Duodenal mucosa (tissue), 2 donors: ENCODE results near the gene GRN.
"Not testable (repeated sequence)": the region's sequence is repeated elsewhere in the genome, so short reads cannot be mapped to it uniquely, and the experiment has no call there.

Source experiments
- H3K27ac ChIP-seq: one replicate; pipeline ENCODE4 v1.7.0; 2013; ENCODE audit warnings: low read depth, low read length
- H3K27me3 ChIP-seq, 2 donors: one replicate each; pipeline ENCODE4 v1.7.0; 2013; ENCODE audit warnings: low read length in 2 of 2, control low read depth in 1 of 2; ENCODE audit not compliant: insufficient read depth in 2 of 2, control insufficient read depth in 1 of 2
- H3K36me3 ChIP-seq, 2 donors: one replicate each; pipeline ENCODE4 v1.7.0; 2013; ENCODE audit warnings: low read length in 2 of 2, control low read depth in 1 of 2; ENCODE audit not compliant: insufficient read depth in 2 of 2, control insufficient read depth in 1 of 2
- H3K4me1 ChIP-seq, 2 donors: one replicate each; pipeline ENCODE4 v1.7.0; 2013; ENCODE audit warnings: low read length in 2 of 2, control low read depth in 1 of 2; ENCODE audit not compliant: insufficient read depth in 2 of 2, control insufficient read depth in 1 of 2
- H3K4me3 ChIP-seq, 2 donors: one replicate each; pipeline ENCODE4 v1.7.0; 2013; ENCODE audit warnings: low read length in 2 of 2, low read depth in 1 of 2
- H3K9ac ChIP-seq, 2 donors: one replicate each; pipeline ENCODE4 v1.7.0; 2013; ENCODE audit warnings: low read length in 2 of 2, low read depth in 1 of 2
- H3K9me3 ChIP-seq, 2 donors: one replicate each; pipeline ENCODE4 v1.7.0; 2013; ENCODE audit warnings: low read length in 2 of 2, control low read depth in 1 of 2; ENCODE audit not compliant: control insufficient read depth in 1 of 2

Gene GRN

DNA sequence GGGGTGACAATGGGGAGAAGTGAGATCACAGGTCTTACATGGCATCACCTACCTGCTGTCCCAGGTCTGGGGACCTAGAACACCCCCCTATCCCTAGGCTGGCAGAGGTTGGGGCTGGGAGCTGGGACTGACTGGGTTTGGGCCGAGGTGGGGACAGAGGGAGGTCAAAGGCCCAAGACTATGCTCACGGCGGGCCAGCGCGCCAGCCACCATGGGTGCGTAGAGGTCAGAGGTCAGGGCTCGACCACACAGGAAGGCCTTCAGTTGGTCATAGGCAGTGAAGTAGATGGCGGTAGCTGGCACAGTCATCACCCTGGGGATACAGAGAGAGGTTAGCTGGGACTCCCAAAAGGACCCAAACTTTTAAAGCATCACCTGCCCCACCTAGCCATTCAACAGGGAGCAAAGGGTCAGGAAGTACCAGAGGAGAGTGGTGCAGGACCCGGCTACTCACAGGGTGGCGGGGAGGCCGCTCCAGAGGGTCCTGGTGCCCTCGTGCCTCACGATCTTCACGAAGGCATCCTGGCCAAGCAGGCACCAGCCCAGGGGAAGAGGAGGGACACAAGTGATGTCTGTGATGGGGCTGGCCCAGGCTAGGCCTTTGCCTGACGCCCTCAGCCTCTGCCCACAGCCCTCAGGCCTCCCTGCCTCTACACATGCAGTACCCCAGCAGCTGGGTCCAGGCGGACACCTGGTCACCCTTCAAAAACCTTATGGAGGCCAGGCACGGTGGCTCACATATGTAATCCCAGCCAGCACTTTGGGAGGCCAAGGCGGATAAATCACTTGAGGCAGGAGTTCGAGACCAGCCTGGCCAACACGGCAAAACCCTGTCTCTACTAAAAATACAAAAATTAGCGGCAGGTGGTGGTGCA, 23.6 kb upstream of the GRN start:
- H3K9ac ChIP-seq, result no peak overlapping the region
- H3K36me3 ChIP-seq, result peaks cover 14 to 32% of the 10 kb centered on the region in 2 donors
- H3K27ac ChIP-seq, result no peak overlapping the region
- H3K27me3 ChIP-seq, result peaks cover 7 to 12% of the 10 kb centered on the region in 2 donors
- no peak overlapping the region for H3K4me3 ChIP-seq
- peaks cover 7 to 8% of the 10 kb centered on the region in 2 donors for H3K4me1 ChIP-seq
- H3K9me3 ChIP-seq, result no peaks in the 10 kb centered on the region

DNA sequence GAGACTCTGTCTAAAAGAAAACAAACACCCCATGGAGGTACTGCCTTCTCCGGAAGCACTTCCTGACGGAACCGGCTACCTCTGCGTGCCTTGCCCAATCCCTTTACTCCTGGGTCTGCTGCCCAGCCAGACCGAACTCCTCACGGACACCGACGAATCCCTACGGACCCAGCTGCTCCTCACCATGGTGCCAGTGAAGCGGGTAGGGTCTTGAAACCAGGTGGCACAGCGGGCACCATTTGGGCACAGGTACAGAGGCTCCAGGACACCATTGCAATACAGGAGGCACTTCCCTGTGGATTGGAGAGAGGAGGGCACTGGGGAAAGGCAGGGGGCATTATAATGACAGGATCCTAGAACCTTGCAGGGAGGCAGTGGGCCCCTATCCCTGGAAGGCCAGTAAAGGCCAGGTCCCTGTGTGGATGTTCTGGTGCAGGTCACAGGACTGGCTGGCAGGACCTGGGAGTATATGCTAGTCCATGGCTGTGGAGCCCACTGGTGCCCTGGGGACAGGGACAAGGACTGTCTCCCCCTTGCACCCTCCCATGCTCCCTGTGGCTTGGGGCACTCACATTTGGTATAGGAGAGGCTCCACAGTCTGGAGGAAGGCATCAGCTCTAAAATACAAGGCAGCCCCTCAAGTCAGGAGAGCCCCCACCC, 22.7 kb upstream of the GRN start:
- Histone ChIP-seq H3K27ac (no peak overlapping the region), H3K9ac (no peak overlapping the region), H3K36me3 (peaks cover 14 to 32% of the 10 kb centered on the region in 2 donors), H3K4me3 (no peak overlapping the region), H3K27me3 (peaks cover 0 to 5% of the 10 kb centered on the region in 2 donors), H3K4me1 (peaks cover 7 to 8% of the 10 kb centered on the region in 2 donors), H3K9me3 (no peaks in the 10 kb centered on the region)

DNA sequence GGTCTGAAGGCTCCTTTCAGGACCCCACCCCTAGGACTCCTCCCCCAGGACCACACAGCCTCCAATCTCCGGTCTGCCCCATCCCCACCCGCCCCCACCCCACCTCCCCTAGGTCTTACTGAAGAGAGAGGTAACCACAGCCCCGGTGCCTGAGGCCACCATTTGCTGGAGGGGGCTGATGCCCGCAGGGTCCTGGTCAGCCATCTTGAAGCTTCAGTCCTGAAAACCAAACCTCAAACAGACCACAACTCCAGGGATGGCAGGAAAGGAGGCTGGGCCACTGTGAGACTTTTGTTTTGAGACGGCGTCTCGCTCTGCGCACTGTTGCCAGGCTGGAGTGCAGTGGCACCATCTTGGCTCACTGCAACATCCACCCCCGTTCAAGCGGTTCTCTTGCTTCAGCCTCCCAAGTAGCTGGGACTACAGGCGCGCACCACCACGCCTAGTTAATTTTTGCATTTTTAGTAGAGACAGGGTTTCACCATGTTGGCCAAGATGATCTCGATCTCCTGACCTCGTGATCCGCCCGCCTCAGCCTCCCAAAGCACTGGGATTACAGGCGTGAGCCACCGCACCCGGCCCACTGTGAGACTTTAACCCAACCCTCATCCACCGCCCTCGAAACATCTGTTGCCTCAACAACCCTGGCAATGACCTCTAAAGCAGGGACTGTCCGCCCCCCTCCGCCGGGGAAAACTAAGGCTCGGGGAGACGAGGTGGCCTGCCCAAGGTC, 21.6 kb upstream of the GRN start:
- H3K36me3 ChIP-seq, result peaks cover 14 to 32% of the 10 kb centered on the region in 2 donors
- peak overlapping the region; percentile 89 to 91 for H3K4me3 ChIP-seq
- peak overlapping the region; percentile 75 to 84 for H3K9ac ChIP-seq
- no peaks in the 10 kb centered on the region for H3K9me3 ChIP-seq
- no peak overlapping the region for H3K27ac ChIP-seq
- peaks cover 7 to 8% of the 10 kb centered on the region in 2 donors for H3K4me1 ChIP-seq
- no peaks in the 10 kb centered on the region for H3K27me3 ChIP-seq

DNA sequence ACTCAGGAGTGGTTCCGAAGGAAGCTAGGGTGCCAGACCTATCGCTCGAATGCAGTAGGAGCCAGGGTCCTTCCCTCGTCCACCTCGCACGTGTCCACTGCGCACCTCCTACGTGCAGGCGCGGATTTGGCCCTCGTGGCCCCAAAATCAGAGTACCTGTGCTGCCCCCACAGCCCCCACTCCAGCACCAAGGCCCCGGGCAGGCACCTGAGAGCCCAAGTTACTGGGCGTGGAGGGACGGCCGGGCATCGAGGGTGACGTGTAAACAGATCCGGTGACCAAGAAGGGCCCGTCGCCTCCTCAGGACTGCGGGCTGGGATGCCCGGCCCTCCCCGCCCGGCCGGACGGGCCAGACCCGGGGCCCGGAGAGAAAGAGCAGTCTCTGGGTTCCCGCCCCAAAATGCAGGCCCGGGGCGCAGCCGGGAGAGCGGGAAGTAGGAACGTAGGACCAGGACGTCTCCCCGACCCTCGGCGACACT, 21.0 kb upstream of the GRN start:
- H3K4me1 ChIP-seq, result peaks cover 7 to 8% of the 10 kb centered on the region in 2 donors
- peaks cover 14 to 32% of the 10 kb centered on the region in 2 donors for H3K36me3 ChIP-seq
- peak overlapping the region; percentile 75 to 84 for H3K9ac ChIP-seq
- peak overlapping the region; percentile 50 for H3K27ac ChIP-seq
- peak overlapping the region; percentile 89 to 91 for H3K4me3 ChIP-seq
- H3K27me3 ChIP-seq, result no peaks in the 10 kb centered on the region
- no peaks in the 10 kb centered on the region for H3K9me3 ChIP-seq

DNA sequence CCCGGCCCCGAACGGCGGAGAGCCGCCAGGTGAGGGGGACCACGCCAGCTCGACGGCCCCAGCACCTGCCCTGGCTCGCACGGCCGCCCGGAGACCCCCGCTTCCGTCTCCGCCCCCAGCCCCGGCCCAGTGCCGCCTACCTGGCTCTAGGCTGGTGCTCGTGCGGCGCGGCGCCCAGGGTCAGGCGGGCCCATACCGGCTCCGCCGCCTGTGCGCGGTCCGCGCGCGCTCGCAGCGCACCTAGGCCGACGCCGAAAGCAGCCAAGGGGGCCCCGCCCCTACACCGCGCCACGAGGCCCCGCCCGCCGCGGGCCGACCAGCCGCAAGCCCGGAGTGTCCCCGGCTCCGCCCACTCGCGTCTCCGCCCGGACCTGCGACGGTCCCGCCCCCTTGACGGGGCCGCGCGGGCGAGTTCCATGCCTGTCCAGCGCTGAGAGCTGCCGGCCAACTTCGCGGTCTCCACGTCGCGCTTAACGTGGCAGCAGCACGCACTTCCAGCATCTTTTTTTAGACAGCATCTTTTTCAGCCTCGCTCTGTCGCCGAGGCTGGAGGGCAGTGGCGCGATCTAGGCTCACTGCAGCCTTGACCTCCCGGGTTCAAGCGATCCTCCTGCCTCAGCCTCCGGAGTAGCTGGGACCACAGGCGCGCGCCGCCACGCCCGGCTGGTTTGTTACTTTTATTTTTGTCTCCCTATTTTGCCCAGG, 20.4 kb upstream of the GRN start, which contains the start of gene SLC25A39:
TSS of gene SLC25A39 (minus strand) at position 253 of the 705 bp plus-strand sequence. CDS start 1,261 bp downstream, outside the sequence.
- Histone ChIP-seq H3K4me1 (peaks cover 7 to 8% of the 10 kb centered on the region in 2 donors), H3K9ac (peak within 1 kb of the TSS; percentile 83 to 84), H3K36me3 (peaks cover 13 to 29% of the 10 kb centered on the region in 2 donors), H3K9me3 (no peaks in the 10 kb centered on the region), H3K4me3 (peak within 1 kb of the TSS; percentile 89 to 91), H3K27ac (peak within 1 kb of the TSS; percentile 93), H3K27me3 (no peaks in the 10 kb centered on the region)

DNA sequence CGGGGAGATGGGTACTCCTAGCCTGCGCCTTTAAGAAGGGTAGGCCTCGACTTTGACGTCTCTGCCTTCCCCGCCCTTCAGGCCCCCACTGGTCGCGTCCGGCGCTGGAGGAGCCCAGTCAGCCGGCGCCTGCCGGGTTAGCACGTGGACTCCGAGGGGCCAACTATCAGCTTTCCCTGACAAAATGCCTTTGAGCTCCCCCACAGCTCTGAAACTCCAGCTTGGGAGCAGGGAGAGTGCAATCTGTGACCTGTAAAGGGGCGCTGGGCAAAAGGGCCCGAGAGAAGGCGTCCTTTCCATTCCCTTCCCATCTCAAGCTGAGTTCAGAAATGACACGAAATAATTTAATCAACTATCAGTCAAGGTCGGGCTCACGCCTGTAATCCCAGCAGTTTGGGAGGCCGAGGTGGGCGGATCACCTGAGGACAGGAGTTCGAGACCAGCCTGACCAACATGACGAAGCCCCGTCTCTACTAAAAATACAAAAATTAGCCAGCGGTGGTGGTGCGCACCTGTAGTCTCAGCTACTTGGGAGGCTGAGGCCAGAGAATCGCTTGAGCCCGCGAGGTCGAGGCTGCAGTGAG, 18.1 kb upstream of the GRN start:
- no peaks in the 10 kb centered on the region for H3K27me3 ChIP-seq
- no peaks in the 10 kb centered on the region for H3K9me3 ChIP-seq
- no peak overlapping the region for H3K9ac ChIP-seq
- H3K4me3 ChIP-seq, result peak overlapping the region; percentile 28 to 56
- peaks cover 7 to 11% of the 10 kb centered on the region in 2 donors for H3K4me1 ChIP-seq
- peaks cover 0 to 6% of the 10 kb centered on the region in 2 donors for H3K36me3 ChIP-seq
- no peak overlapping the region for H3K27ac ChIP-seq

DNA sequence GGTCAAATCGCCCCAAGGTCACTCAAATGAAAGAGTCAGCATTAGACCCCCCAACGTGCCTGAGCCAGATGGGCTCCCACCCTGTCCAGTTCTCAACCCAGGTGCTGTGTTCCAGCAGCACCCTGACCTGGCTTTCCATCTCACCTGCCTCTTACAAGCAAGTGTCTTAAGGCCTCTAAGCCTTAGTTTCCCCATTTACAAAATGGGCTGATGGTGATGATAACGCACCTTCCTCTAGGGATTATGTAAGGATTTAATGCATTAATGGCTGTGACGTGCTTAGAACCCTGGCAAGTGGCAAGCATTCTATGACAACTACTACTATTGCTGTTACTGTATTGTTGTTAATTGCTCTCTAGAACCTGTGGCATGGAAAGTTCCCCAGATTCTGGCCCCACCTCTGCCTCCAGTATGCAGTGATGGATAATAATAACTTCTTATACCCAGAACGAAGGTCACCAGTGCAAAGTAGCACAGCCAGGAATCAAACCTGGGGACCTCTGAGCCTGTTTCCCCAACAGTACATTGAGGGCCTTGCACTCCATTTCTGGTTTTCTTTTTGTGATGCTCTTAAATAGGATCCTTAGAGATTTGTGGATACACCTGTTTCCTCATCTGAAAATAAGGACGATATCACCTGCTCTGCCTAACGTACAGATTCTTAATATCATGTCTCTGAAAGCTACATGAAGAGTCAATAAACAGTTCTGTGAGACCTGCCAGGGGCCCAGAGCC, 17.2 kb upstream of the GRN start:
- H3K27me3 ChIP-seq, result no peaks in the 10 kb centered on the region
- no peaks in the 10 kb centered on the region for H3K36me3 ChIP-seq
- no peak overlapping the region for H3K27ac ChIP-seq
- H3K4me3 ChIP-seq, result no peak overlapping the region
- no peaks in the 10 kb centered on the region for H3K9me3 ChIP-seq
- peaks cover 7 to 11% of the 10 kb centered on the region in 2 donors for H3K4me1 ChIP-seq
- H3K9ac ChIP-seq, result no peak overlapping the region

DNA sequence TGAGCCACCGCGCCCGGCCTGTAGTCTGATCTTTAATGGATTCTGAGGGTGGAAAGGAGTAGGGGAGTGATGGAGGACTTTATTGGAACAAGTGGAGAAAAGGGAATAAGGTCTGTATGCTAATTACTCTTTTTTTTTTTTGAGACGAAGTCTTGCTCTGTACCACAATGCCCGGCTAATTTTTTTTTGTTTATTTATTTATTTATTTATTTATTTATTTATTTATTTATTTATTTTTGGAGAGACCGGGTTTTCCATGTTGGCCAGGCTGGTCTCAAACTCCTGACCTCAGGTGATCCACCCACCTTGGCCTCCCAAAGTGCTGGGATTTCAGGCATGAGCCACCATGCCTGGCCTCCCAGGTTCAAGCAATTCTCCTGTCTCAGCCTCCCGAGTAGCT, 15.6 kb upstream of the GRN start:
- not testable (repeated sequence) for H3K9ac ChIP-seq, H3K9me3 ChIP-seq, H3K36me3 ChIP-seq, H3K27ac ChIP-seq, H3K27me3 ChIP-seq, H3K4me1 ChIP-seq, H3K4me3 ChIP-seq

DNA sequence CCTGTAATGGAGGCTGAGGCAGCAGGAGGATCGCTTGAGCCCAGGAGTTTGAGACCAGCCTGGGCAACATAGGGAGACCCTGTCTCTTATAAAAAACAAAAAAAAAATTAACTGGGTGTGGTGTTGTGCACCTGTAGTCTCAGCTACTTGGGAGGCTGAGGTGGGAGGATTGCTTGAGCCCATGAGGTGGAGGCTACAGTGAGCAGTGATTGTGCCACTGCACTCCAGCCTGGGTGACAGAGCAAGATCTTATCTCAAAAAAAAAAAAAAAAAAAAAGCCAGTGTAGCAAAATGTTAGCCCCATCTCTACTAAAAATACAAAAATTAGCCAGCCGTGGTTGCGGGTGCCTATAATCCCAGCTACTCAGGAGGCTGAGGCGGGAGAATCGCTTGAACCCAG, 14.8 kb upstream of the GRN start:
- H3K27ac ChIP-seq, H3K4me1 ChIP-seq, H3K4me3 ChIP-seq, H3K36me3 ChIP-seq, H3K9ac ChIP-seq, H3K9me3 ChIP-seq, H3K27me3 ChIP-seq: not testable (repeated sequence)
